ENCODE results near the gene ZBTB20. TPM values are rescaled to one million over a fixed set of nuclear protein-coding genes. Genes with fewer than 3 reads are reported as not detected.

ZBTB20 gene
- total and polyA plus RNA-seq, 10 of the 15 experiments (the other 5 are each of a cell fraction or from before 2014, with no cell fraction given), result 0.20 to 5.5 (median 2.2) TPM

GRCh38 chr3:114823061-114823460, 324.0 kb downstream of the ZBTB20 start:
- RAD21 ChIA-PET (ENCODE audit: unreplicated experiment), result no interaction called here
- Histone ChIP-seq H4K20me1 (ENCODE audit: control insufficient read depth, insufficient read depth) (no peaks in the 10 kb centered on the region), H3K4me3 (no peak overlapping the region), H2AFZ (ENCODE audit: control insufficient read depth, low read depth, low read length) (no peak overlapping the region), H3K36me3 (ENCODE audit: control insufficient read depth in 2 of 2, insufficient read depth in 2 of 2, low read length in 1 of 2) (no peaks in the 10 kb centered on the region), H3K27ac (ENCODE audit: control insufficient read depth, insufficient read depth) (no peak overlapping the region), H3K9ac (ENCODE audit: control insufficient read depth, insufficient read depth, low read length) (no peak overlapping the region), H3K27me3 (replicated peaks in 1 of 2; ENCODE audit: control insufficient read depth in 2 of 2, insufficient read depth in 2 of 2, low read length in 1 of 2) (no peaks in the 10 kb centered on the region), H3K9me3 (replicated peaks; ENCODE audit: control insufficient read depth, insufficient read depth, low read length) (no peaks in the 10 kb centered on the region), H3K79me2 (ENCODE audit: control insufficient read depth, insufficient read depth, low read length) (no peaks in the 10 kb centered on the region), H3K4me2 (ENCODE audit: control insufficient read depth, insufficient read depth) (no peak overlapping the region), H3K4me1 (ENCODE audit: control insufficient read depth, insufficient read depth, low read length) (no peaks in the 10 kb centered on the region)
- SMC1A ChIA-PET (ENCODE audit: uncharacterized antibody, unreplicated experiment), result interaction anchor here (0.8 kb wide), 2 partner anchors 259 to 342 kb away, joined by 3 read pairs; no protein-coding TSS in a partner anchor
- CTCF ChIA-PET, result interaction anchor here (3.1 kb wide), 1 partner anchor 12 kb away, joined by 14 read pairs; no protein-coding TSS in a partner anchor
- POLR2A ChIA-PET, result no interaction called here
- in situ Hi-C loops (cut with MboI) (loop anchor here (10.0 kb wide), 2 partner anchors 262 to 872 kb away; no protein-coding TSS in a partner anchor), intact Hi-C loops (cut with micrococcal nuclease; ENCODE audit: unreplicated experiment) (no loop called here)
- FAIRE-seq (no peak), ATAC-seq (no peak), DNase-seq (ENCODE audit: low read depth, low spot score) (no peak)
- BruUV-seq (replicated peaks), result no TSS peak
- TF ChIP-seq CREB1 (IDR thresholded peaks at IDR 0.05; ENCODE audit: low read depth), result no peak
- TF ChIP-seq CHD4 (IDR thresholded peaks at IDR 0.05), result no peak
- TF ChIP-seq BHLHE40 (IDR thresholded peaks at IDR 0.05; ENCODE audit: borderline replicate concordance in 1 of 2, low read depth in 2 of 2, low read length in 1 of 2), result no peak
- TF ChIP-seq SRF (IDR thresholded peaks at IDR 0.05; ENCODE audit: low read depth in 2 of 2, low read length in 2 of 2), result no peak
- no peak for TF ChIP-seq SMAD1 (IDR thresholded peaks at IDR 0.05; ENCODE audit: low read depth, partially characterized antibody)
- TF ChIP-seq CREM (IDR thresholded peaks at IDR 0.05; ENCODE audit: low read depth), result no peak
- TF ChIP-seq, protein P1, sequence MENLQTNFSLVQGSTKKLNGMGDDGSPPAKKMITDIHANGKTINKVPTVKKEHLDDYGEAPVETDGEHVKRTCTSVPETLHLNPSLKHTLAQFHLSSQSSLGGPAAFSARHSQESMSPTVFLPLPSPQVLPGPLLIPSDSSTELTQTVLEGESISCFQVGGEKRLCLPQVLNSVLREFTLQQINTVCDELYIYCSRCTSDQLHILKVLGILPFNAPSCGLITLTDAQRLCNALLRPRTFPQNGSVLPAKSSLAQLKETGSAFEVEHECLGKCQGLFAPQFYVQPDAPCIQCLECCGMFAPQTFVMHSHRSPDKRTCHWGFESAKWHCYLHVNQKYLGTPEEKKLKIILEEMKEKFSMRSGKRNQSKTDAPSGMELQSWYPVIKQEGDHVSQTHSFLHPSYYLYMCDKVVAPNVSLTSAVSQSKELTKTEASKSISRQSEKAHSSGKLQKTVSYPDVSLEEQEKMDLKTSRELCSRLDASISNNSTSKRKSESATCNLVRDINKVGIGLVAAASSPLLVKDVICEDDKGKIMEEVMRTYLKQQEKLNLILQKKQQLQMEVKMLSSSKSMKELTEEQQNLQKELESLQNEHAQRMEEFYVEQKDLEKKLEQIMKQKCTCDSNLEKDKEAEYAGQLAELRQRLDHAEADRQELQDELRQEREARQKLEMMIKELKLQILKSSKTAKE (IDR thresholded peaks at IDR 0.05; ENCODE audit: low read depth, poor library complexity, severe bottlenecking), result no peak
- TF ChIP-seq, protein P2, sequence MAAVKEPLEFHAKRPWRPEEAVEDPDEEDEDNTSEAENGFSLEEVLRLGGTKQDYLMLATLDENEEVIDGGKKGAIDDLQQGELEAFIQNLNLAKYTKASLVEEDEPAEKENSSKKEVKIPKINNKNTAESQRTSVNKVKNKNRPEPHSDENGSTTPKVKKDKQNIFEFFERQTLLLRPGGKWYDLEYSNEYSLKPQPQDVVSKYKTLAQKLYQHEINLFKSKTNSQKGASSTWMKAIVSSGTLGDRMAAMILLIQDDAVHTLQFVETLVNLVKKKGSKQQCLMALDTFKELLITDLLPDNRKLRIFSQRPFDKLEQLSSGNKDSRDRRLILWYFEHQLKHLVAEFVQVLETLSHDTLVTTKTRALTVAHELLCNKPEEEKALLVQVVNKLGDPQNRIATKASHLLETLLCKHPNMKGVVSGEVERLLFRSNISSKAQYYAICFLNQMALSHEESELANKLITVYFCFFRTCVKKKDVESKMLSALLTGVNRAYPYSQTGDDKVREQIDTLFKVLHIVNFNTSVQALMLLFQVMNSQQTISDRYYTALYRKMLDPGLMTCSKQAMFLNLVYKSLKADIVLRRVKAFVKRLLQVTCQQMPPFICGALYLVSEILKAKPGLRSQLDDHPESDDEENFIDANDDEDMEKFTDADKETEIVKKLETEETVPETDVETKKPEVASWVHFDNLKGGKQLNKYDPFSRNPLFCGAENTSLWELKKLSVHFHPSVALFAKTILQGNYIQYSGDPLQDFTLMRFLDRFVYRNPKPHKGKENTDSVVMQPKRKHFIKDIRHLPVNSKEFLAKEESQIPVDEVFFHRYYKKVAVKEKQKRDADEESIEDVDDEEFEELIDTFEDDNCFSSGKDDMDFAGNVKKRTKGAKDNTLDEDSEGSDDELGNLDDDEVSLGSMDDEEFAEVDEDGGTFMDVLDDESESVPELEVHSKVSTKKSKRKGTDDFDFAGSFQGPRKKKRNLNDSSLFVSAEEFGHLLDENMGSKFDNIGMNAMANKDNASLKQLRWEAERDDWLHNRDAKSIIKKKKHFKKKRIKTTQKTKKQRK (IDR thresholded peaks at IDR 0.05; ENCODE audit: low read depth, low read length), result no peak
- TF ChIP-seq, protein P3, sequence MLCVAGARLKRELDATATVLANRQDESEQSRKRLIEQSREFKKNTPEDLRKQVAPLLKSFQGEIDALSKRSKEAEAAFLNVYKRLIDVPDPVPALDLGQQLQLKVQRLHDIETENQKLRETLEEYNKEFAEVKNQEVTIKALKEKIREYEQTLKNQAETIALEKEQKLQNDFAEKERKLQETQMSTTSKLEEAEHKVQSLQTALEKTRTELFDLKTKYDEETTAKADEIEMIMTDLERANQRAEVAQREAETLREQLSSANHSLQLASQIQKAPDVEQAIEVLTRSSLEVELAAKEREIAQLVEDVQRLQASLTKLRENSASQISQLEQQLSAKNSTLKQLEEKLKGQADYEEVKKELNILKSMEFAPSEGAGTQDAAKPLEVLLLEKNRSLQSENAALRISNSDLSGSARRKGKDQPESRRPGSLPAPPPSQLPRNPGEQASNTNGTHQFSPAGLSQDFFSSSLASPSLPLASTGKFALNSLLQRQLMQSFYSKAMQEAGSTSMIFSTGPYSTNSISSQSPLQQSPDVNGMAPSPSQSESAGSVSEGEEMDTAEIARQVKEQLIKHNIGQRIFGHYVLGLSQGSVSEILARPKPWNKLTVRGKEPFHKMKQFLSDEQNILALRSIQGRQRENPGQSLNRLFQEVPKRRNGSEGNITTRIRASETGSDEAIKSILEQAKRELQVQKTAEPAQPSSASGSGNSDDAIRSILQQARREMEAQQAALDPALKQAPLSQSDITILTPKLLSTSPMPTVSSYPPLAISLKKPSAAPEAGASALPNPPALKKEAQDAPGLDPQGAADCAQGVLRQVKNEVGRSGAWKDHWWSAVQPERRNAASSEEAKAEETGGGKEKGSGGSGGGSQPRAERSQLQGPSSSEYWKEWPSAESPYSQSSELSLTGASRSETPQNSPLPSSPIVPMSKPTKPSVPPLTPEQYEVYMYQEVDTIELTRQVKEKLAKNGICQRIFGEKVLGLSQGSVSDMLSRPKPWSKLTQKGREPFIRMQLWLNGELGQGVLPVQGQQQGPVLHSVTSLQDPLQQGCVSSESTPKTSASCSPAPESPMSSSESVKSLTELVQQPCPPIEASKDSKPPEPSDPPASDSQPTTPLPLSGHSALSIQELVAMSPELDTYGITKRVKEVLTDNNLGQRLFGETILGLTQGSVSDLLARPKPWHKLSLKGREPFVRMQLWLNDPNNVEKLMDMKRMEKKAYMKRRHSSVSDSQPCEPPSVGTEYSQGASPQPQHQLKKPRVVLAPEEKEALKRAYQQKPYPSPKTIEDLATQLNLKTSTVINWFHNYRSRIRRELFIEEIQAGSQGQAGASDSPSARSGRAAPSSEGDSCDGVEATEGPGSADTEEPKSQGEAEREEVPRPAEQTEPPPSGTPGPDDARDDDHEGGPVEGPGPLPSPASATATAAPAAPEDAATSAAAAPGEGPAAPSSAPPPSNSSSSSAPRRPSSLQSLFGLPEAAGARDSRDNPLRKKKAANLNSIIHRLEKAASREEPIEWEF (IDR thresholded peaks at IDR 0.05; ENCODE audit: insufficient replicate concordance, low read depth, low read length), result no peak
- TF ChIP-seq STAT3 (IDR thresholded peaks at IDR 0.05; ENCODE audit: low read depth, low read length), result no peak
- TF ChIP-seq, protein P4, sequence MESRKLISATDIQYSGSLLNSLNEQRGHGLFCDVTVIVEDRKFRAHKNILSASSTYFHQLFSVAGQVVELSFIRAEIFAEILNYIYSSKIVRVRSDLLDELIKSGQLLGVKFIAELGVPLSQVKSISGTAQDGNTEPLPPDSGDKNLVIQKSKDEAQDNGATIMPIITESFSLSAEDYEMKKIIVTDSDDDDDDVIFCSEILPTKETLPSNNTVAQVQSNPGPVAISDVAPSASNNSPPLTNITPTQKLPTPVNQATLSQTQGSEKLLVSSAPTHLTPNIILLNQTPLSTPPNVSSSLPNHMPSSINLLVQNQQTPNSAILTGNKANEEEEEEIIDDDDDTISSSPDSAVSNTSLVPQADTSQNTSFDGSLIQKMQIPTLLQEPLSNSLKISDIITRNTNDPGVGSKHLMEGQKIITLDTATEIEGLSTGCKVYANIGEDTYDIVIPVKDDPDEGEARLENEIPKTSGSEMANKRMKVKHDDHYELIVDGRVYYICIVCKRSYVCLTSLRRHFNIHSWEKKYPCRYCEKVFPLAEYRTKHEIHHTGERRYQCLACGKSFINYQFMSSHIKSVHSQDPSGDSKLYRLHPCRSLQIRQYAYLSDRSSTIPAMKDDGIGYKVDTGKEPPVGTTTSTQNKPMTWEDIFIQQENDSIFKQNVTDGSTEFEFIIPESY (IDR thresholded peaks at IDR 0.05), result no peak
- no peak for TF ChIP-seq ASH2L (IDR thresholded peaks at IDR 0.05; ENCODE audit: borderline replicate concordance, low read depth)
